HUES6 (cell line): Measurements from ENCODE around the gene SLC27A4.
A peak's percentile ranks its signal among the peaks of the same experiment; 100 is the strongest.

Experiments used
- H3K27ac ChIP-seq: 2 replicates; pipeline ENCODE4 v1.7.0; 2013; ENCODE audit warnings: low read depth, mild to moderate bottlenecking, low read length, inconsistent platforms
- H3K27me3 ChIP-seq: 2 replicates; pipeline ENCODE4 v1.6.1; 2013; ENCODE audit warnings: low read length; ENCODE audit not compliant: control insufficient read depth, insufficient read depth
- H3K36me3 ChIP-seq: 2 replicates; pipeline ENCODE4 v1.6.1; 2013; ENCODE audit warnings: low read length; ENCODE audit not compliant: control insufficient read depth, insufficient read depth
- H3K4me1 ChIP-seq: 2 replicates; pipeline ENCODE4 v1.6.1; 2013; ENCODE audit warnings: low read length; ENCODE audit not compliant: control insufficient read depth, insufficient read depth
- H3K4me3 ChIP-seq: 2 replicates; pipeline ENCODE4 v1.5.1; 2013; ENCODE audit warnings: low read depth, low read length
- H3K9ac ChIP-seq: one replicate; pipeline ENCODE4 v1.6.1; 2013; ENCODE audit warnings: mild to moderate bottlenecking, low read length
- H3K9me3 ChIP-seq: 2 replicates; pipeline ENCODE4 v1.6.1; 2013; ENCODE audit warnings: low read depth, low read length; ENCODE audit not compliant: control insufficient read depth, insufficient read depth

Gene SLC27A4

DNA sequence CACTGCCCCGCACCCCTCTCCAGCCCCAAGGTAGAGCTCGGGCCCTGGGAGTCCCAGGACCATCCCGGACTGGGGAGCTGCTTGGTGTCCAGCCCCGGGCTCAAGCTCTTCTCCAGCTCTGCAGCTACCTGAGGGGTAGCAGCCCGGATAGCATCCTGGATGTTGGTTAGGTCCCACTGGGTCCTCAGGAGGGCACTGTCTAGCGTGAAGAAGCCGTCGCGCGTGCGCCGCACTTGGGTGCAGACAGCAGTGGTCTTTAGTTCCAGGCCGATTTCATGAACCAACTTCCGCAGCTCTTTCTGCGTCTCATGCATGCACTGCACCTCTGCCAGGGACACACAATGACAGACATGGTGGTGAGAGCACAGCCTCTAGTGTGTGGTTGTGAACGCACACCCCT, 30.8 kb upstream of the SLC27A4 start:
- H3K9me3 ChIP-seq: no peaks in the 10 kb centered on the region
- H3K9ac ChIP-seq: no peak overlapping the region
- H3K27me3 ChIP-seq: no peaks in the 10 kb centered on the region
- no peaks in the 10 kb centered on the region for H3K4me1 ChIP-seq
- peaks cover 44% of the 10 kb centered on the region for H3K36me3 ChIP-seq
- no peak overlapping the region for H3K27ac ChIP-seq
- no peak overlapping the region for H3K4me3 ChIP-seq

DNA sequence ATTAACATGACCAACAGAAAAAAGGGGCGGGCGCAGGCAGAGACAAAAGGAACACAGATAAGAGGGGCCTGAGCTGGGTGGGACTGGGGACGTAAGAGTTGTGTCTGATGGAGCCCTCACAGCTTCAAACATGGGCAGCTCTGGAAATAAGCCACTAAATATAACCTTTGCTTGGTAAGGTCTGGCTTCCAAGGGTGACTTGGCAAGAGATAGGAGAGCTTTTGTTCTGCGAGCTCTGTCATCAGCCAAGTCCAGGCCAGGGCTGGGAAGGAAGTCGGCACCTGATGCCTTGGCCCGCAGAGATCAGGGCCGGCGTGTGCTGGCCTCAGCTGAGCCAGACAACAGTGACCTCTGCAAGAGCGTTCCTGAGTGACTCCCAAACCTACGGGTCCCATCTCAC, 29.9 kb upstream of the SLC27A4 start:
- H3K4me3 ChIP-seq: no peak overlapping the region
- no peaks in the 10 kb centered on the region for H3K4me1 ChIP-seq
- peaks cover 52% of the 10 kb centered on the region for H3K36me3 ChIP-seq
- H3K27ac ChIP-seq: no peak overlapping the region
- no peak overlapping the region for H3K9ac ChIP-seq
- H3K27me3 ChIP-seq: no peaks in the 10 kb centered on the region
- no peaks in the 10 kb centered on the region for H3K9me3 ChIP-seq

DNA sequence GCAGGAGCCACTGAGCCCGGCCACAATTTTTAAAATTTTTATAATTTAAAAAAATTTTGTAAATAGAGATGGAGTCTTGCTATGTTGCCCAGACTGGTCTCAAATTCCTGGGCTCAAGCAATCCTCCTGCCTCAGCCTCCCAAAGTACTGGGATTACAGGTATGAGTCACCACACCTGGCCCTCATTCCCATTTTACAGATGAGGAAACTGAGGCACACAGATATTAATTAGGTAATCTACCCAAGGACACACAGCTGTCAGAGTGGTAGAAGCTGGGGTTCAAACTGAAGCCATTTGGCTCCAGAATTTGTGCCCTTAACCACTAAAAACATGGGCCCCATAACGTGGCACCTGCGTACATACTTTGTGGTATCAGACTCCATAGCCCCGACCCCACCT, 25.6 kb upstream of the SLC27A4 start:
- H3K9me3 ChIP-seq: no peaks in the 10 kb centered on the region
- H3K4me1 ChIP-seq: no peaks in the 10 kb centered on the region
- H3K27ac ChIP-seq: no peak overlapping the region
- no peak overlapping the region for H3K4me3 ChIP-seq
- H3K27me3 ChIP-seq: no peaks in the 10 kb centered on the region
- H3K36me3 ChIP-seq: peaks cover 63% of the 10 kb centered on the region
- no peak overlapping the region for H3K9ac ChIP-seq

DNA sequence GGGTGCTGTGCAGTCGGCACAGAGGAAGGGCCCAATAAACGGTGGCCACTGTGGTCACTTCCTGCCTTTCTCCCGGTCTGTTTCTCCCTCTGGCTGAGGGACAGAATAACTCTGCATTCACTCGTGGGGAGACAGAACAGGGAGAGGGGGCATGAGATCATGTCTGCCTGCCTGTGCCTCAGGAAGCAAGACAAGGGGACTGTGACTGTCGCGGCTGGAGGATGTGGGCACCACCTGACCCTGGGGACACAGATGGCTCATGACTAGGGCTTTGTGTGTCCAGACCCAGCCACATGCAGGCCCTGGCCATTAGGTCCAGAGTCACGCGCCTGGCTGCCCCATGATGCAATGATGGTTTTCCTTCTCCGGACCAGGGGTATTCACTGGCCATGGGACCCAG, 23.9 kb upstream of the SLC27A4 start:
- H3K4me3 ChIP-seq: no peak overlapping the region
- no peaks in the 10 kb centered on the region for H3K4me1 ChIP-seq
- no peak overlapping the region for H3K27ac ChIP-seq
- H3K9ac ChIP-seq: no peak overlapping the region
- peaks cover 46% of the 10 kb centered on the region for H3K36me3 ChIP-seq
- H3K9me3 ChIP-seq: no peaks in the 10 kb centered on the region
- no peaks in the 10 kb centered on the region for H3K27me3 ChIP-seq

DNA sequence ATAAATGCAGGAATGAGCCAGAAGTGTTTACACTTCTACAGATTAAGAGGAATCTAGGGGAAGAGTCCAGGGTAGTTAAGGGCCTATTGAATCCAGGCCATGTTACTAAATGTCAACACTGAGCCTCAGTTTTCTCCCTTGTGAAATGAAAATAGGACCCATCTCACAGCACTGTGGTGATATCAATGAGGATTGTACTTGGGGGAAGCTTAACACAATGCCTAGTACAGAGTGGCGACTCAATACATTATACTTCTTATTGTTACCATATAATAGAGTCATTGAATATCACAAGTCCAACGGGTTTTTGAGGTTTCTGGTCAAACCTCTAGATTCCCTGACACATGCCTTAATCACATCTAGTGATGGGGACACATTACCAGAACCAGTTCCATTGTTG, 22.7 kb upstream of the SLC27A4 start:
- H3K9ac ChIP-seq: no peak overlapping the region
- no peak overlapping the region for H3K27ac ChIP-seq
- H3K4me3 ChIP-seq: no peak overlapping the region
- peaks cover 40% of the 10 kb centered on the region for H3K36me3 ChIP-seq
- no peaks in the 10 kb centered on the region for H3K9me3 ChIP-seq
- H3K4me1 ChIP-seq: no peaks in the 10 kb centered on the region
- no peaks in the 10 kb centered on the region for H3K27me3 ChIP-seq

DNA sequence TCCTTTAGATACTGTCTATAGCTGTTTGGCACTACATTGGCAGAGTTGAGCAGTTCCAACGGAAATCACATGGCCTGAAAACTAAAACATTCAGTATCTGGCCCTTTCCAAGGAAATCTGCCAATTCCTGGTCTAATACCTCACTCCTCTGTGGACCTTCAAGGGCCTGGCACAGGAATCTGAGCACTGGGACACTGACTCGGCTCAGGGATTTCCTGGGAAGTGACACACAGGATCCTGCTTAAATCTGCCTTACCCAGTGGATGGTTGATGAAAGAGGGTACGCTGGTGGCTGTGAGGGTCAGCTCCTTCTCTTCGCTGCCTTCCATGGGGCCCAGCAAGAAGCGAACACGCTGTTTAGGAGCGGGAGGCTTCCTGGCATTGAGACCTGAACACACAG, 19.0 kb upstream of the SLC27A4 start:
- H3K27me3 ChIP-seq: no peaks in the 10 kb centered on the region
- no peaks in the 10 kb centered on the region for H3K9me3 ChIP-seq
- peak overlapping the region; percentile 77 for H3K4me3 ChIP-seq
- no peak overlapping the region for H3K27ac ChIP-seq
- peaks cover 32% of the 10 kb centered on the region for H3K36me3 ChIP-seq
- H3K9ac ChIP-seq: peak overlapping the region; percentile 38
- no peaks in the 10 kb centered on the region for H3K4me1 ChIP-seq

DNA sequence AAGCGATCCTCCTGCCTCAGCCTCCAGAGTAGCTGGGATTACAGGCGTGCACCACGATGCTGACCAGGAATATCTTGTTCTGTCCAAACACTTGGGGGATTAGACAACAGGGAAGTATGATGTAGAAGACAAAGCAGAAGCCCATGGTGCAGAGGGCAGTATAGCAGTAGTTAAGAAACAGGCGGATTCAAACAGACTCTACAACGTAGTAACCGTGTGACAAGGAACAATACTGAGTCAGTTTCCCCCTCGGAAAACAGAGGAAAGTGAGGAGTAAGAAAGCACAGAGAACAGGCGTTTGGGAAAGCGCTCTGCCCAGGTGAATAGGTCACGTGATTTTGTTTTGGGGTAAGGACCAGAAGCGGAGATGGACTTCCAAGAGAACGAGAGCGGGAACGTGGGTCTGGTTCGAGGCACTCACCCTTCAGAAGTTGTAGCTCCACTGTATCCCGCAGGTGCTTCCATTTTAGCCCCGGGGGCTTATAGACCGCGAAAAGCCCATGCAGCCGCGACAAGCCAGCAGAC, 18.4 kb upstream of the SLC27A4 start:
- Histone ChIP-seq H3K9me3 (no peaks in the 10 kb centered on the region), H3K4me1 (no peaks in the 10 kb centered on the region), H3K4me3 (peak overlapping the region; percentile 77), H3K9ac (peak overlapping the region; percentile 96), H3K36me3 (peaks cover 26% of the 10 kb centered on the region), H3K27ac (no peak overlapping the region), H3K27me3 (no peaks in the 10 kb centered on the region)

DNA sequence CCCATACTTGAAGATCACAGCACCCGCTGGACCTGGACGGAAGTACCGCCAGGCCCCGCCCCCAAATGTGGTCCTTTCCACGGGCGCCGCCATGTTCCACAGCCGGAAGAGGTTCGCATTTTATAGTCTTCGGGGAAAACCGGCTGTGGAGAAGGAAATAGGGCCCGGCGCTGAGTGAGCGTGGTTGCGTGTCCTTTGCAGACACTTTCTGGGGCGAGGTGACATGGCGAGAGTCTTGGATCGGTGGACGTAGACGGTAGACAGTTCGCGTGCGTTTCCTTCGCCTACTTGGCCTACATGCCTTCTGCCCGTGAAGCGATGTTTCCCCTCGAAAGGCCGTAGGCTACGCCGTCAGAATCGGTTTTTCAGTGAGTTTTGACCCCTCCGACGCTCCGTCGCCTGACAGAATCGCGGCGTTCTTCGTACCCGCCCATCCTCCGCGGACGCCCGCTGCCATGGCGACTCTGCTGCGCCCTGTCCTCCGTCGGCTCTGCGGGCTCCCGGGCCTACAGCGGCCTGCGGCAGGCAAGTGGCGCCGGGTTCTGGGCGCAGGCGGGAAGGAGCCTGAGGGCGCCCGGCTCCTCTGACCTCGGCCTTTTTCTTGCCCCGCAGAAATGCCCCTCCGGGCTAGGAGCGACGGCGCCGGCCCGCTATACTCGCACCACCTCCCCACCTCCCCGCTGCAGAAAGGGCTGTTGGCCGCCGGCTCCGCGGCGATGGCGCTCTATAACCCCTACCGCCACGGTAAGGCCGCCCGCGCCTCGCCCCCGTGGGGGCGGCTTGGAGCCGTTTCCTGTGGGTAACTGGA, 17.7 kb upstream of the SLC27A4 start, which contains the start of the genes COQ4 and TRUB2:
Gene COQ4 (plus strand): TSS at position 436 of the 808 bp plus-strand sequence. CDS start 20 bp downstream, at position 456.
Gene TRUB2 (minus strand): TSS at position 44 of the 808 bp plus-strand sequence. CDS start 39 bp downstream, at position 5.
- peak within 1 kb of the TSS; percentile 96 for H3K9ac ChIP-seq
- H3K27ac ChIP-seq: peak within 1 kb of the TSS; percentile 59; the same call in 1 of the 2 replicates
- H3K4me1 ChIP-seq: no peaks in the 10 kb centered on the region
- peaks cover 21% of the 10 kb centered on the region for H3K36me3 ChIP-seq
- no peaks in the 10 kb centered on the region for H3K9me3 ChIP-seq
- no peaks in the 10 kb centered on the region for H3K27me3 ChIP-seq
- H3K4me3 ChIP-seq: peak within 1 kb of the TSS; percentile 77

DNA sequence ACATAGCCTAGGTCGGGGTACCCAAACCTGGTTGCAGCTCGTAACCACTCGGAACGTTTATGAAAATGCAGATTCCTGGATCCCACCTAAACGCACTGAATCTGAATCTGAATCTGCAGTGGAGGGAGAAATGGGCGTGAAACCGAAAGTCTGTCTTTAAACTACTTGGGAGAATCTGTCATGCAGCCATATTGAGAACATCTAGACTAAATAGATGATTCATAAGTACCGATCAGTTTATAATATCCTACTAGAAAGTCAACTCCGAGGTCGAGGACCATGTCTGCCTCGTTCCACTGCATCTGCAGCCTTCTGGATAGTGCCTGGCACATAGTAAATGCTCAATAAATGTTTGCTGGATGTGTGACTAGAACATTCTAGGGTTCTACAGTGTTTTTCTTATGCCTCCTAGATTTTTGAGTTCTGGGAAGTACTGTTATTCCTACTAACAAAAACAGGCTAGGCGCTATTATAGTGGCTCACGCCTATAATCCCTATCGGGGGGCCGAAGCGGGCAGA, 17.1 kb upstream of the SLC27A4 start:
- no peaks in the 10 kb centered on the region for H3K9me3 ChIP-seq
- H3K36me3 ChIP-seq: peaks cover 24% of the 10 kb centered on the region

DNA sequence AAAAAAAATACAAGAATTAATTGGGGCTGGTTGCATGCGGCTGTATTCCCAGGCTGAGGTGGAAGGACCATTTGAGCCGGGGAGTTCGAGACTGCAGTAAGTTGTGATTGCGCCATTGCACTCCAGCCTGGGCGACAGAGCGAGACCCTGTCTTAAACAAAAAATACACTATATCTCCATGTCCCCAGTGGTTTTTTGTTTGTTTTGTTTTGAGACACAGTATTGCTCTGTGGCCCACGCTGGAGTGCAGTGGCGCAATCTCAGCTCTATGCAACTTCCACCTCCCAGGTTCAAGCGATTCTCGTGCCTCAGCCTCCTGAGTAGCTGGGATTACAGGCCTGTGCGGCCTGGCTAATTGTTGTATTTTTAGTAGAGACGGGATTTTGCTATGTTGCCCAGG, 16.5 kb upstream of the SLC27A4 start:
- Histone ChIP-seq H3K4me1 (no peaks in the 10 kb centered on the region), H3K9me3 (no peaks in the 10 kb centered on the region), H3K27ac (no peak overlapping the region), H3K9ac (peak overlapping the region; percentile 96), H3K27me3 (no peaks in the 10 kb centered on the region), H3K36me3 (peaks cover 28% of the 10 kb centered on the region), H3K4me3 (peak overlapping the region; percentile 77)

More for the DNA sequence above, 17.1 kb upstream of the SLC27A4 start:
- H3K4me3 ChIP-seq: peak overlapping the region; percentile 77
- H3K4me1 ChIP-seq: no peaks in the 10 kb centered on the region
- H3K27me3 ChIP-seq: no peaks in the 10 kb centered on the region
- peak overlapping the region; percentile 59; the same call in 1 of the 2 replicates for H3K27ac ChIP-seq
- peak overlapping the region; percentile 96 for H3K9ac ChIP-seq

DNA sequence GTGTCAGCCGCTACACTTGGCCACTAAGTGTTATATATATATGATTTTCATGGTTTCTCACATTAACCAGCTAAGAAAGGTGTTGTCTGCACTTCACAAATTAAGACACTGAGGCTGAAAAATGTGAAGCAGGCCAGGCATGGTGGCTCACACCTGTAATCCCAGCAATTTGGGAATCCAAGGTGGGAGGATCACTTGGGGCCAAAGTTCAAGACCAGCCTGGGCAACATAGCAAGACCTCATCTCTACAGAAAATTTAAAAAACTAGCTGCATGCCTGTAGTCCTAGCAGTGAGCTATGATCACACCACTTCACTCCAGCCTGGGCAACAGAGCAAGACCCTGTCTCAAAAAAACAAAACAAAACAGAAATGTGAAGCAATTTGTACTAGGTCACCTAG, 15.9 kb upstream of the SLC27A4 start:
- no peaks in the 10 kb centered on the region for H3K9me3 ChIP-seq
- H3K27ac ChIP-seq: no peak overlapping the region
- H3K27me3 ChIP-seq: no peaks in the 10 kb centered on the region
- no peak overlapping the region for H3K9ac ChIP-seq
- no peaks in the 10 kb centered on the region for H3K4me1 ChIP-seq
- peaks cover 30% of the 10 kb centered on the region for H3K36me3 ChIP-seq
- H3K4me3 ChIP-seq: no peak overlapping the region
